Transverse colon (tissue), 3 donors: Measurements from ENCODE around the gene SCAMP1.

Source experiments
- CTCF ChIP-seq, 5 experiments: fragments of 200-600 bp in 3 of 5; fragments of 450-650 bp in 2 of 5; sonication (generic) in 3 of 5; IDR thresholded peaks; 1 replicate in 2 of 5; 2 replicates in 3 of 5; pipeline ENCODE4 v1.5.1; 2016 to 2017; ENCODE audit warnings: antibody characterized with exemption in 5 of 5, inconsistent platforms in 3 of 5, mild to moderate bottlenecking in 2 of 5, moderate library complexity in 1 of 5
- POLR2A ChIP-seq: fragments of 450-650 bp; IDR thresholded peaks from one replicate; pipeline ENCODE4 v1.6.1; 2016; ENCODE audit warnings: antibody characterized with exemption, mild to moderate bottlenecking, moderate library complexity

GRCh38 chr5:78486218-78486617 lies 125.8 kb downstream of the SCAMP1 start:
- TF ChIP-seq POLR2A (no peak), CTCF (IDR thresholded peaks at IDR 0.05) (no peak)
